DMS53 (cell line): ENCODE data around the gene BRD1.

ENCODE experiments used
- DNase-seq: peaks from one replicate; lab custom pipeline; 2025; lab: John Stamatoyannopoulos, UW

BRD1 gene

DNA sequence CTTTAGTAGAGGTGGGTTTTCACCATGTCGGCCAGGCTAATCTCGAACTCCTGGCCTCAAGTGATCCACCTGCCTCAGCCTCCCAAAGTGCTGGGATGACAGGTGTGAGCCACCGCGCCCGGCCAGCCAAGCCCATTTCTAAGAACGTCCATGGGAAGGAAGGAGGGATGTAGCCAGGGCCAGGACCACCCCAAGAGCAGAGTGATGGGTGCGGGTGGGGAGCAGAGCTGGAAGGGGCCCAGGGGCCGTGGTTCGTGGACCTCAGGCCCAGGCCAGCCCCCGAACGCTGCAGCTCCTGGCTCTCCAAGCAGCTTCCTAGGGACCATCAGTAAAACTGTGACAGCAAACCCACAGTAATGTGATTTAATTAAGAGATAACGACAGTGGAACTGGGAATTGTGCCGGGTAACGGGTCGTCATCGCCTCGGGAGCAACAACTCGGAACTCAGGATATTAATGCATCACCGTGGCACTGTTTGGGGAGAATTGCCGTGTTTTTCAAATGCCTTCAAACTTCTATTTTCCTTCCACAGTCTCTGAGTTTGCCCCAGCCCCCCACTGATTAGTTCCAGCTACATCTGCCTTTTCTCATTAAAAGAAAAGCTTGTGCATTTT, 74.3 kb downstream of the BRD1 start:
- no peak for DNase-seq

GRCh38 chr22:49752598-49753091, 75.0 kb downstream of the BRD1 start:
- no peak for DNase-seq

GRCh38 chr22:49751966-49752597, 75.6 kb downstream of the BRD1 start:
- DNase-seq: no peak

DNA sequence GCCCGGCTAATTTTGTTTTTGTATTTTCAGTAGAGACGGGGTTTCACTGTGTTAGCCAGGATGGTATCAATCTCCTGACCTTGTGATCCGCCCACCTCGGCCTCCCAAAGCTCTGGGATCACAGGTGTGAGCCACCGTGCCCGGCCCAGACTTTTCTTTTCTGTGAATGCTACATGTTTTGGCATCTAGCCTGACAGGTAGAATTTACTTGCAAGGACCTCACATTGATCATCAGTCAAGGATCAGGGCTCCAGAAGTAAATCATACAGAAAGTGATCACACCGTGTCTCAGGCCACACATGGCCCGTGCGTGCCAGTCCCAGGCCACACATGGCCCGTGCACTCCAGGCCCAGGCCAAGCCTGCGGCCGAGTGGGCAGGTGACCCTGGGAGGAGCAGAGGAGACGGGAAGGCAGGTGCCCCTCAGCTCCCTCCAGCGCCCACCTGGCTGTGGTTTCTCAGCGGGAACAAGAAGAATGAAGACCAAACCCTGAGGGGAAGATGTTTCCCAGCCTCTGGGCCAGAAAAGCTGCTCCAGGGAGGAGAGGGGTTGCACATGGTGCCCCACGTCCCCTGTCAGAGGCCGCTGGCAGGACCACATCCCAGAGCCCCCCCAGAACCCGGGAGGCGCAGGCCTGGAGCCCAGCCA, 76.2 kb downstream of the BRD1 start:
- DNase-seq: no peak

- no peak for DNase-seq
Measured at GRCh38 chr22:49749885-49750510, 77.7 kb downstream of the BRD1 start.

DNA sequence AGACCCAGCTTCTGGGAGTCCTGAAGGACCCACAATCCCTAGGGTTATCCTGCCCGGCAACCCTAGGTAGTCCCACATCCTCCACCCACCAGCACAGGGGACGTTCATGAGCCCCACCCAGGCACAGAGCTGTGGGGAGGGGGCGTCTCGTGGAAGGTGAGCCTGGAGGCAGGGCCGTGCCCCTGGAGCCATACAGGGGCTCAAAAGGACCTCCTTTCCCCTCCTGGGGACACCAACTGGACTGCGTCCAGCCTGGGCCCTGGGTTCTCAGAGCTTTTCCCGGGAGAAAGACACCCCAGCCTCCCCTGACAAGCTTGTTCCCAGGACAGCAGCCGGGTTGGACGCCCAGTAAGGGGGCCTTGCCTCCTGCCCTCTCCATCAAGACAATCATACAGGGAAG, 78.4 kb downstream of the BRD1 start:
- DNase-seq: no peak

- no peak for DNase-seq
Measured at GRCh38 chr22:49748514-49748913, 79.2 kb downstream of the BRD1 start.

- DNase-seq: no peak
Measured at GRCh38 chr22:49747716-49748115, 80.0 kb downstream of the BRD1 start.

DNA sequence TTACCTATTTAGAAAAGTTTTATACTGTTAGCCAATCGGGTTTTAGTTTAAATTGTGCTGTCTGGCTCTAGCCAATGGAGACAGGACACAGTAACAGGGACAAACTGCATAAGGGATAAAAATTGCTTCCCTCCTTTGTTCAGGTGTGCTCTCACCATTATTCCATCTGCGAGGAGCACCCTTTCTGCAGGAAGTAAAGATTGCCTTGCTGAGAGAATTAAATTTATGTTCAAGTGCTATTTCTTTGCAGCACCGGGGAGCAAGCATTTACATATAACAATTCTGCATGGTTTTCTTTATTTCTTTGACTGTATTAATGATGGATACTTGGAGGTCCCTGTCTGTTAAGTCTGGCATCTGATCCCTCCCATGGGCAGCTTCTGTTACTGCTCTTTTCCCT, 80.5 kb downstream of the BRD1 start:
- no peak for DNase-seq

- DNase-seq: no peak
Measured at GRCh38 chr22:49746065-49746464, 81.6 kb downstream of the BRD1 start.

GRCh38 chr22:49740242-49740641, 87.4 kb downstream of the BRD1 start:
- DNase-seq: no peak

DNA sequence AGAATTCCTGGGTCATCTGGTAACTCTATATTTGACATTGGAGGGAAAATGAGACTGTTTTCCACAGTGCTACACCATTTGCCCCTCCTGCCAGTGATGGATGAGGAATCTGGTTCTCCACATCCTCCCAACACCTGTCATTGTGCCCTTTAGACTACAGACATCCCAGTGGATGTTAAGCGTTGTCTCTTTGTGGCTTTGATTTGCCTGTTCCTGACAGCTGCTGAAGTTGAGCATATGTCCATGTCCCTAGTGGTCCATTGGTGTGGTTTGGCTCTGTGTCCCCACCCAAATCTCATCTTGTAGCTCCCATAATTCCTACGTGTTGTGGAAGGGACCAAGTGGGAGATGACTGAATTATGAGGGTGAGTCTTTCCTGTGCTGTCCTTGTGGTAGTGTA, 88.5 kb downstream of the BRD1 start:
- no peak for DNase-seq

DNA sequence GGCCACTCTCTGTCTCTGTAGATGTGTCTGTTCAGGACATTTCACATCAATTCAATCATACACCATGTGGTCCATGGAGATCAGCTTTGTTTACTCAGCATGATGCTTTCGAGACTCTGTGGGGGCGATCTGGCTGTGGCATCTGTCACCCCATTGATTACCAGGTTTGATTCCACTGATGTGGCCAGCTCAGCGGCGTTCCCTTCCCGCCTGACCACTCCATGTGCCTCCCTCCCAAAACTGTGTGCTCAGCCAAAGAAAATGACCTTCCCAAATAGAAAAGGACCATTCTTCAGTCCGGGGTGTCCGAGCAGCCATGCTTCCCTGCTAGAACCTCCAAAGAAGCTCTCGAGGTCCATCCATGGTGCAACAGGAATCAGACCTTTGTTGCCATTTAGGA, 89.1 kb downstream of the BRD1 start:
- DNase-seq: no peak

- DNase-seq: no peak
Measured at GRCh38 chr22:49738006-49738405, 89.7 kb downstream of the BRD1 start.

GRCh38 chr22:49737101-49737551, 90.5 kb downstream of the BRD1 start:
- no peak for DNase-seq

DNA sequence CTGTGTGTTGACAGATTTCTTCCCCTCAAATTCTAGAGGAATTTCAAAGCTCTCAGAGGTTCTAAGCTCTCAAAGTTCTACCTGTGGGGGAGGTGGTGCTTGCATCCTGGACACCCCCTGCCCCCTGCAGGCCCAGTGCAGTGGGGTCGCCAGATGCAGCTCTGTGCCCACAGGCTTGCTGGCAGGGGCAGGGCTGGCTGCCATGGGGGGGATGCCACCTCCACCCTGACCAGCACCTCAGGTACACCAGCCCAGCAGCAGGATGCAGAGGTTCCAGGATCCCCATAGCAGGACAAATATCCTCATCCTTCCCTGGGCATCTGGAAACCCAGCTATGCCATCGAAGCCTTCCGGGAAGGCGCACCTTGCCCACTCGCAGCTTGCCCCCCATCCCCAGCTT, 91.1 kb downstream of the BRD1 start:
- no peak for DNase-seq

DNA sequence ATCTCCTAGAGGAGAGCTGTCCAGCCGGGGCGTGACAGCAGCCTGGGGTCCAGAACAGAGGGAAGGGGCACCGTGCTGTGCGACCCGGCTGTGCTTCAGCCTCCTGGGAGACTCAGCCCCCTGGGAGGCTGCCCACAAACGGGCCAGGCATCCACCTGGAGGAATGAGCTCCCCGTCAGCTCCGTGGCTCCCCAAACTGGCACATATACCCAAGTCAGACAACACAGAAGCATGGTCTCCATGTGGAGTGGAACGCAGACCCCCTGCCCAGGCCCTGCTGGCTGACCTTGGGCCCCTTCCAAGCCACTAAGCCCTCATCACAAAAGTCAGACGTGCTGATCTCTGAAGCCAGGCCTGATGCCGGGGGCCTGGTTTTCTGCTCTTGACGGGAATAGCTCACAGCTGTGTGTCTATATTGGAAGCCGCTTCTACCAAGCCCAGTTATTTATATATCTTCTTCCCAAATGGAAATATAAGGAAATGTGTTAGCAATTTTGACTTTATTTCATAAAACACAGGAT, 91.7 kb downstream of the BRD1 start:
- DNase-seq: no peak

GRCh38 chr22:49735411-49735900, 92.2 kb downstream of the BRD1 start:
- DNase-seq: no peak

DNA sequence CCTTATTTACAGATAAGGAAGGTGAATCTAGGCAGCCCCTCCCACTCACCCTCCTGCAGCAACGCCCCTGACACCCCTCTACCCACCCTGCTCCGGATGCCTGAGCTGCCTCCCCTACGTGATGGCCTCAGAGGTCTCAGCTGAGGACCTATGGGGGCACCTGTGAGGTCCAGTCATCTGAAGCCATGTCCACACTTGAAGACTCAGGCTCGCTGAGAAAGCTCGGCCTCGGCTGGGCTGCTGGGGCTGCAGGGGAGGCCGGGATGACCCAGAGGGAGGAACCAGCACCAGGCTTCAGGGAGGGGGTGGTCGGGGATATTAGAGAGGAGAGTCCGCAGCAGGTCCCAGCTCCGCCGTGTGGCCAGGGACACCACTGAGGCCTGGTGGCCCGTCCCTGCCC, 92.8 kb downstream of the BRD1 start:
- DNase-seq: no peak

- no peak for DNase-seq
Measured at GRCh38 chr22:49734390-49734789, 93.3 kb downstream of the BRD1 start.

GRCh38 chr22:49733631-49734030, 94.0 kb downstream of the BRD1 start:
- no peak for DNase-seq

DNA sequence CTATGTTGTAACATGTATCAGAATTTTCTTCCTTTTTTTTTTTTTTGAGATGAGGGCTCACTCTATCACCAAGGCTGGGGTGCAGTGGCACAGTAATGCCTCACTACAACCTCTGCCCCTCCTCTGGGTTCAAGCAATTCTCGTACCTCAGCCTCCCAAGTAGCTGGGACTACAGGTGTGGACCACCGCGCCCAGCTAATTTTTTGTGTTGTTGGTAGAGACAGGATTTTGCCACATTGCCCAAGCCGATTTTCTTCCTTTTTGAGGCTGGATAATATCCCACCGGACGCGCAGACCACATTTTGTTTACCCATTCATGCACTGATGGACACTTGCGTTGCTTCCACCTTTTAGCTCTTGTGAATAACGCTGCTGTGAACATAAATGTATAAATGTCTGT, 97.0 kb downstream of the BRD1 start:
- no peak for DNase-seq
